H1 (cell line): Measurements from ENCODE around the gene FGF19. TPM values are rescaled to one million over a fixed set of nuclear protein-coding genes. Genes with fewer than 3 reads are reported as not detected.

Experiments
- CTCF ChIA-PET: fragments of 300-600 bp; sonication (Branson Sonifier 250); formaldehyde crosslinking; loops from one replicate; lab custom pipeline; 2021; ENCODE audit not compliant: partially characterized antibody; lab: Charles Lee
- POLR2A ChIA-PET: fragments of 300-600 bp; sonication (Branson Sonifier 250); formaldehyde crosslinking; loops from one replicate; lab custom pipeline; 2021; ENCODE audit warnings: inconsistent platforms; ENCODE audit not compliant: partially characterized antibody; lab: Charles Lee
- DNase-seq, 2 experiments: peaks; one replicate each; pipeline versions ENCODE4 v3.0.0 to v3.0.0-alpha.2; 2010 to 2022; ENCODE audit warnings: low spot score in 2 of 2, low read depth in 1 of 2, mixed read lengths in 1 of 2
- FAIRE-seq: peaks from 2 replicates; lab custom pipeline; 2011; peaks lifted over from hg19 to GRCh38; lab: Jason Lieb, UNC
- H2AFZ ChIP-seq: 2 replicates; pipeline ENCODE4 v1.8.1; 2012; ENCODE audit warnings: low read length, inconsistent platforms
- H2AK5ac ChIP-seq: 2 replicates; pipeline ENCODE4 v1.6.1; 2013; ENCODE audit warnings: low read depth, low read length
- H2BK120ac ChIP-seq: replicated peaks from 2 replicates; pipeline ENCODE3; 2013; ENCODE audit warnings: low read depth, low read length, inconsistent platforms
- H2BK12ac ChIP-seq: 2 replicates; pipeline ENCODE4 v1.6.1; 2013; ENCODE audit warnings: low read depth, low read length
- H2BK15ac ChIP-seq: 2 replicates; pipeline ENCODE4 v1.6.1; 2013; ENCODE audit warnings: low read length
- H2BK20ac ChIP-seq: 2 replicates; pipeline ENCODE4 v1.6.1; 2013; ENCODE audit warnings: low read length
- H2BK5ac ChIP-seq: 2 replicates; pipeline ENCODE4 v1.6.1; 2013; ENCODE audit warnings: low read depth, low read length
- H3K14ac ChIP-seq: 2 replicates; pipeline ENCODE4 v1.6.1; 2013; ENCODE audit warnings: inconsistent platforms; ENCODE audit not compliant: insufficient read length
- H3K18ac ChIP-seq: 2 replicates; pipeline ENCODE4 v1.6.1; 2013; ENCODE audit warnings: low read length; ENCODE audit errors: extremely low read depth
- H3K23ac ChIP-seq: 2 replicates; pipeline ENCODE4 v1.6.1; 2013; ENCODE audit warnings: inconsistent platforms; ENCODE audit not compliant: insufficient read length
- H3K23me2 ChIP-seq: 2 replicates; pipeline ENCODE4 v1.6.1; 2013; ENCODE audit warnings: low read depth, low read length
- H3K27ac ChIP-seq: 2 replicates; pipeline ENCODE4 v1.6.1; 2011; ENCODE audit warnings: low read depth, low read length, inconsistent platforms
- H3K27me3 ChIP-seq, 4 experiments: replicated peaks in 1 of 4; 1 replicate in 1 of 4; 2 replicates in 3 of 4; pipeline versions ENCODE4 v1.6.1 to v1.8.1; 2011 to 2013; ENCODE audit warnings: low read length in 3 of 4, mild to moderate bottlenecking in 3 of 4, inconsistent platforms in 2 of 4, mixed read lengths in 2 of 4, moderate library complexity in 1 of 4; ENCODE audit not compliant: control insufficient read depth in 3 of 4, insufficient read depth in 3 of 4; ENCODE audit errors: extremely low read depth in 1 of 4
- H3K36me3 ChIP-seq, 4 experiments: 2 replicates each; pipeline versions ENCODE4 v1.6.1 to v1.8.1; 2011 to 2013; ENCODE audit warnings: mild to moderate bottlenecking in 4 of 4, low read length in 3 of 4, moderate library complexity in 2 of 4, control low read depth in 1 of 4, inconsistent platforms in 1 of 4; ENCODE audit not compliant: insufficient read depth in 4 of 4, control insufficient read depth in 2 of 4
- H3K4ac ChIP-seq: replicated peaks from 2 replicates; pipeline ENCODE3; 2013; ENCODE audit warnings: low read length, low read depth, mixed read lengths, inconsistent platforms; ENCODE audit not compliant: insufficient read length
- H3K4me1 ChIP-seq, 4 experiments: replicated peaks in 1 of 4; 1 replicate in 1 of 4; 2 replicates in 3 of 4; pipeline versions ENCODE4 v1.6.1 to v1.8.1; 2011 to 2013; ENCODE audit warnings: low read length in 3 of 4, inconsistent platforms in 2 of 4, mixed read lengths in 1 of 4; ENCODE audit not compliant: insufficient read depth in 4 of 4, control insufficient read depth in 3 of 4
- H3K4me2 ChIP-seq, 2 experiments: 2 replicates each; pipeline versions ENCODE4 v1.6.1 to v1.8.1; 2011 to 2013; ENCODE audit warnings: low read depth in 2 of 2, low read length in 2 of 2, control low read depth in 1 of 2, inconsistent platforms in 1 of 2, mild to moderate bottlenecking in 1 of 2; ENCODE audit not compliant: insufficient read depth in 1 of 2
- H3K4me3 ChIP-seq, 4 experiments: fragments of 200-600, 300-600 bp in 1 of 4; sonication (generic), shearing (Covaris generic), sonication (Bioruptor Twin) in 1 of 4; 2 replicates each; pipeline versions ENCODE4 v1.5.1 to v1.8.1; 2011 to 2016; ENCODE audit warnings: low read length in 4 of 4, low read depth in 3 of 4, control low read depth in 2 of 4, inconsistent platforms in 2 of 4, mild to moderate bottlenecking in 2 of 4, mixed read lengths in 1 of 4, moderate library complexity in 1 of 4; ENCODE audit not compliant: insufficient read depth in 2 of 4; ENCODE audit errors: extremely low read depth in 1 of 4
- H3K56ac ChIP-seq: replicated peaks from 2 replicates; pipeline ENCODE3; 2013; ENCODE audit warnings: low read depth, mild to moderate bottlenecking, mixed read lengths, low read length, inconsistent platforms; ENCODE audit not compliant: insufficient read length
- H3K79me1 ChIP-seq: 2 replicates; pipeline ENCODE4 v1.6.1; 2013; ENCODE audit warnings: low read depth, low read length, control low read depth
- H3K79me2 ChIP-seq, 2 experiments: 2 replicates each; pipeline versions ENCODE4 v1.6.1 to v1.8.1; 2012 to 2013; ENCODE audit warnings: low read length in 2 of 2, mild to moderate bottlenecking in 2 of 2, inconsistent platforms in 1 of 2; ENCODE audit not compliant: insufficient read depth in 2 of 2, control insufficient read depth in 1 of 2
- H3K9ac ChIP-seq, 4 experiments: replicated peaks in 1 of 4; 1 replicate in 1 of 4; 2 replicates in 3 of 4; pipeline versions ENCODE4 v1.6.1 to v1.8.1; 2011 to 2013; ENCODE audit warnings: low read depth in 3 of 4, low read length in 3 of 4, control low read depth in 2 of 4, mild to moderate bottlenecking in 2 of 4, moderate library complexity in 2 of 4, inconsistent platforms in 1 of 4; ENCODE audit errors: extremely low read depth in 1 of 4
- H3K9me3 ChIP-seq, 2 experiments: 2 replicates each; pipeline versions ENCODE4 v1.6.1 to v1.8.1; 2012 to 2013; ENCODE audit warnings: mild to moderate bottlenecking in 2 of 2, moderate library complexity in 2 of 2, control low read depth in 1 of 2, inconsistent platforms in 1 of 2, low read depth in 1 of 2, low read length in 1 of 2, mixed read lengths in 1 of 2; ENCODE audit not compliant: insufficient read depth in 2 of 2
- H4K20me1 ChIP-seq, 2 experiments: replicated peaks in 1 of 2; 2 replicates each; pipeline versions ENCODE3 to v1.8.1; 2011 to 2013; ENCODE audit warnings: inconsistent platforms in 2 of 2, low read length in 2 of 2, mild to moderate bottlenecking in 1 of 2; ENCODE audit not compliant: insufficient read depth in 2 of 2, control insufficient read depth in 1 of 2
- H4K5ac ChIP-seq: 2 replicates; pipeline ENCODE4 v1.6.1; 2013; ENCODE audit warnings: low read length, low read depth, mixed read lengths, inconsistent platforms; ENCODE audit not compliant: insufficient read length
- H4K8ac ChIP-seq: 2 replicates; pipeline ENCODE4 v1.8.0; 2013; ENCODE audit warnings: mild to moderate bottlenecking, moderate library complexity, low read length, inconsistent platforms; ENCODE audit not compliant: insufficient read depth; ENCODE audit errors: extremely low read depth
- H4K91ac ChIP-seq: replicated peaks from 2 replicates; pipeline ENCODE3; 2013; ENCODE audit warnings: low read length, mixed read lengths, inconsistent platforms; ENCODE audit not compliant: insufficient read length
- BCL11A ChIP-seq, 2 experiments: IDR thresholded peaks; one replicate each; pipeline ENCODE4 v1.6.1; 2011; ENCODE audit warnings: low read depth in 2 of 2, low read length in 2 of 2, mild to moderate bottlenecking in 2 of 2
- CBX5 ChIP-seq: fragments of 300-800, 300-1000 bp; sonication (generic); IDR thresholded peaks from 2 replicates; pipeline ENCODE4 v1.7.1; 2016; ENCODE audit warnings: antibody characterized with exemption, low read length, low read depth
- CEBPB ChIP-seq: IDR thresholded peaks from 2 replicates; pipeline ENCODE4 v1.6.1; 2012; ENCODE audit warnings: low read depth, low read length
- CREB1 ChIP-seq: IDR thresholded peaks from 2 replicates; pipeline ENCODE4 v1.6.1; 2012; ENCODE audit warnings: inconsistent platforms
- CTBP2 ChIP-seq: IDR thresholded peaks from 2 replicates; pipeline ENCODE4 v1.7.0; 2011; ENCODE audit warnings: borderline replicate concordance, mild to moderate bottlenecking, moderate library complexity, mixed read lengths, low read length; ENCODE audit not compliant: insufficient read depth, insufficient read length
- GABPA ChIP-seq: IDR thresholded peaks from 2 replicates; pipeline ENCODE4 v1.6.1; 2011; ENCODE audit warnings: mild to moderate bottlenecking, low read length, moderate library complexity, borderline replicate concordance; ENCODE audit not compliant: insufficient read depth
- JUN ChIP-seq: IDR thresholded peaks from 2 replicates; pipeline ENCODE4 v1.6.1; 2011; ENCODE audit warnings: low read depth, mild to moderate bottlenecking, improper control_type of control experiment, low read length
- KDM1A ChIP-seq: fragments of 200-600, 300-600 bp; sonication (generic); IDR thresholded peaks from 2 replicates; pipeline ENCODE4 v1.7.1; 2016; ENCODE audit warnings: mild to moderate bottlenecking, low read length, borderline replicate concordance
- NANOG ChIP-seq: IDR thresholded peaks from 2 replicates; pipeline ENCODE4 v1.6.1; 2011; ENCODE audit warnings: low read length, low read depth, mild to moderate bottlenecking, inconsistent platforms; ENCODE audit not compliant: insufficient read depth, poor library complexity, severe bottlenecking
- POU5F1 ChIP-seq: IDR thresholded peaks from 2 replicates; pipeline ENCODE4 v1.6.1; 2011; ENCODE audit warnings: low read depth, mild to moderate bottlenecking, low read length, moderate library complexity
- SUZ12 ChIP-seq: fragments of 200-600 bp; sonication (generic); IDR thresholded peaks from 2 replicates; pipeline ENCODE4 v1.6.1; 2012; ENCODE audit warnings: mild to moderate bottlenecking, inconsistent platforms, low read length, moderate library complexity, mixed read lengths
- WGBS, 2 experiments: shearing (Covaris generic) in 1 of 2; methylation state at CpG; one replicate each; pipeline versions ENCODE4 v1.1.6 to v1.1.7; 2013 to 2015; ENCODE audit warnings: low lambda C conversion rate in 2 of 2, mixed read lengths in 2 of 2, inconsistent platforms in 1 of 2, low coverage in 1 of 2, missing lambda C conversion rate in 1 of 2; ENCODE audit not compliant: insufficient replicate concordance in 2 of 2, insufficient coverage in 1 of 2, insufficient read length in 1 of 2; ENCODE audit errors: extremely low coverage in 1 of 2, missing lambda C conversion rate in 1 of 2; 5-methylcytosine and 5-hydroxymethylcytosine counted together
- polyA plus RNA-seq, 7 experiments: library from polyadenylated mRNA; depleted of rRNA in 3 of 7; stranded (reverse) in 5 of 7; unstranded in 2 of 7; fragments of >200 nt in 5 of 7; fragments of 200-250 nt in 2 of 7; gene quantifications; 1 replicate in 5 of 7; 2 replicates in 1 of 7; 4 replicates in 1 of 7; pipeline versions ENCODE4 v1.2.1 to v1.2.3, GENCODE V29; 2011 to 2013; ENCODE audit warnings: missing spikeins in 2 of 7, mixed read lengths in 2 of 7
- total RNA-seq: library from RNA; stranded (reverse); fragmentation: NEBNext Ultra II Directional; extraction: Animal tissue kit (Norgen Biotek cat#: 25700); gene quantifications from 2 replicates; pipeline ENCODE4 v1.2.1, GENCODE V29; 2021
- TF ChIP-seq, protein P1 (sequence below): IDR thresholded peaks from 2 replicates; pipeline ENCODE4 v1.6.1; 2012; ENCODE audit warnings: inconsistent platforms

FGF19 gene
- total and polyA plus RNA-seq, 2 of the 8 experiments (the other 6 are each of a cell fraction or from before 2014, with no cell fraction given), result 9.6 to 14.8 TPM

DNA sequence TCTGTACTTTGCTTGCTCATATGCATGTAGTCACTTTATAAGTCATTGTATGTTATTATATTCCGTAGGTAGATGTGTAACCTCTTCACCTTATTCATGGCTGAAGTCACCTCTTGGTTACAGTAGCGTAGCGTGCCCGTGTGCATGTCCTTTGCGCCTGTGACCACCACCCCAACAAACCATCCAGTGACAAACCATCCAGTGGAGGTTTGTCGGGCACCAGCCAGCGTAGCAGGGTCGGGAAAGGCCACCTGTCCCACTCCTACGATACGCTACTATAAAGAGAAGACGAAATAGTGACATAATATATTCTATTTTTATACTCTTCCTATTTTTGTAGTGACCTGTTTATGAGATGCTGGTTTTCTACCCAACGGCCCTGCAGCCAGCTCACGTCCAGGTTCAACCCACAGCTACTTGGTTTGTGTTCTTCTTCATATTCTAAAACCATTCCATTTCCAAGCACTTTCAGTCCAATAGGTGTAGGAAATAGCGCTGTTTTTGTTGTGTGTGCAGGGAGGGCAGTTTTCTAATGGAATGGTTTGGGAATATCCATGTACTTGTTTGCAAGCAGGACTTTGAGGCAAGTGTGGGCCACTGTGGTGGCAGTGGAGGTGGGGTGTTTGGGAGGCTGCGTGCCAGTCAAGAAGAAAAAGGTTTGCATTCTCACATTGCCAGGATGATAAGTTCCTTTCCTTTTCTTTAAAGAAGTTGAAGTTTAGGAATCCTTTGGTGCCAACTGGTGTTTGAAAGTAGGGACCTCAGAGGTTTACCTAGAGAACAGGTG is 51.8 kb downstream of the FGF19 start:
- Histone ChIP-seq H2BK15ac (no peak overlapping the region), H3K79me2 (no peaks in the 10 kb centered on the region; a peak in 1 of 4 replicates), H3K9me3 (no peaks in the 10 kb centered on the region), H4K20me1 (peaks cover 14 to 18% of the 10 kb centered on the region in 2 experiments), H3K4ac (no peak overlapping the region), H4K5ac (no peak overlapping the region), H3K4me1 (peaks cover 0 to 3% (median 0%) of the 10 kb centered on the region in 4 experiments; a peak in 2 of 7 replicates), H3K4me2 (no peak overlapping the region), H3K79me1 (peaks cover 2% of the 10 kb centered on the region), H4K8ac (no peak overlapping the region), H2BK5ac (no peak overlapping the region), H3K18ac (no peak overlapping the region), H3K27me3 (no peaks in the 10 kb centered on the region), H3K14ac (no peak overlapping the region), H3K27ac (no peak overlapping the region), H2BK20ac (no peak overlapping the region), H3K56ac (no peak overlapping the region), H2AFZ (no peak overlapping the region), H3K23ac (no peak overlapping the region), H2BK120ac (no peak overlapping the region), H4K91ac (no peak overlapping the region), H3K9ac (no peak overlapping the region; a peak in 1 of 7 replicates), H2AK5ac (no peak overlapping the region), H3K4me3 (no peak overlapping the region), H3K36me3 (peaks cover 30 to 74% (median 52%) of the 10 kb centered on the region in 4 experiments), H3K23me2 (no peaks in the 10 kb centered on the region; the same call in 1 of the 2 replicates), H2BK12ac (no peak overlapping the region)
- no peak for FAIRE-seq
- ChIA-PET POLR2A (interaction anchor here (1.4 kb wide), 1 partner anchor 13 kb away, joined by 3 read pairs; no protein-coding TSS in a partner anchor), CTCF (interaction anchor here (0.7 kb wide), 1 partner anchor 359 kb away, joined by 3 read pairs; no protein-coding TSS in a partner anchor)
- no peak for DNase-seq
- WGBS, 2 experiments, result 90% methylated on average over 15 of the region's 15 CpGs; no CpG with 5 or more reads in 1 of the 2 experiments
- TF ChIP-seq CEBPB (no peak), GABPA (no peak), SUZ12 (no peak), BCL11A (IDR thresholded peaks at IDR 0.05; ENCODE audit: low read depth in 2 of 2, low read length in 2 of 2) (no peak), CREB1 (no peak), POU5F1 (no peak), NANOG (no peak), KDM1A (no peak), JUN (no peak), CBX5 (no peak), CTBP2 (no peak)
- TF ChIP-seq, protein P1, sequence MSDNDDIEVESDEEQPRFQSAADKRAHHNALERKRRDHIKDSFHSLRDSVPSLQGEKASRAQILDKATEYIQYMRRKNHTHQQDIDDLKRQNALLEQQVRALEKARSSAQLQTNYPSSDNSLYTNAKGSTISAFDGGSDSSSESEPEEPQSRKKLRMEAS, result no peak
